Measurements from ENCODE around the gene TRPM5.

The TRPM5 gene

DNA sequence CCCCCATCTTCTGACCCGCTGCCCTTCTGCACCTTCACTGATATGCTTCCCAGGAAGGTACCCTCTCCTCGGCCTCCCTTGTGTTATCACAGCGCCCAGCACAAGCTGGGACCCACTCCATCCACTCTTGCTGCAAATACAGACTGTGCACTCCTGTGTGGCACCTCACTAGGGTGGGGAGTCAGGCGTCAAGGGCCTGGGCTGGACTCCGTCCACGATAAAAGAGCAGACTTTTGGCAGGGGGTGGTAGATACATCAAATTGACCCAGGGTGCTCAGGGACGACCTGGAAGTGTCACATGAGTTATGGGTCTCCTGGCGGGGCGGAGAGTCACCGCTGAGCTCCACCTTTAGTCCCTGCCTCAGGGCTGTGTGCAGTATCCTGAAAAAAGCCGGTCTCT, 908 bp downstream of the TRPM5 start:
- H3K36me3 ChIP-seq (ENCODE audit: low read length): no peaks in the 10 kb centered on the region
- no peak overlapping the region for H2AFZ ChIP-seq (ENCODE audit: low read depth, low read length, severe bottlenecking)
- no peaks in the 10 kb centered on the region for H3K9me2 ChIP-seq (replicated peaks; ENCODE audit: insufficient read depth, low read length)
- no peaks in the 10 kb centered on the region for H4K20me1 ChIP-seq (ENCODE audit: low read depth, low read length)
- H3K9ac ChIP-seq (ENCODE audit: low read length): no peak overlapping the region
- H3F3A ChIP-seq (ENCODE audit: insufficient read depth): 0 out of 2 replicates have a peak, but pooled peaks cover 3% of the 10 kb centered on the region
- no peaks in the 10 kb centered on the region for H3K9me3 ChIP-seq (ENCODE audit: insufficient read depth, low read length)
- no peak overlapping the region for H3K4me3 ChIP-seq (ENCODE audit: insufficient read depth, low read length, poor library complexity, severe bottlenecking)
- no peaks in the 10 kb centered on the region for H3K27me3 ChIP-seq (ENCODE audit: low read length)
- TF ChIP-seq EZH2phosphoT487 (conservative IDR thresholded peaks at IDR 0.05; ENCODE audit: low read length): no peak
- TF ChIP-seq CTCF (IDR thresholded peaks at IDR 0.05; ENCODE audit: insufficient read depth, low read length, poor library complexity, severe bottlenecking): no peak
- H3K4me2 ChIP-seq (ENCODE audit: low read depth, low read length, poor library complexity, severe bottlenecking): no peak overlapping the region
- H3K79me2 ChIP-seq (ENCODE audit: insufficient read depth, low read length): no peaks in the 10 kb centered on the region
- H3K27ac ChIP-seq (ENCODE audit: low read depth, low read length): no peak overlapping the region

DNA sequence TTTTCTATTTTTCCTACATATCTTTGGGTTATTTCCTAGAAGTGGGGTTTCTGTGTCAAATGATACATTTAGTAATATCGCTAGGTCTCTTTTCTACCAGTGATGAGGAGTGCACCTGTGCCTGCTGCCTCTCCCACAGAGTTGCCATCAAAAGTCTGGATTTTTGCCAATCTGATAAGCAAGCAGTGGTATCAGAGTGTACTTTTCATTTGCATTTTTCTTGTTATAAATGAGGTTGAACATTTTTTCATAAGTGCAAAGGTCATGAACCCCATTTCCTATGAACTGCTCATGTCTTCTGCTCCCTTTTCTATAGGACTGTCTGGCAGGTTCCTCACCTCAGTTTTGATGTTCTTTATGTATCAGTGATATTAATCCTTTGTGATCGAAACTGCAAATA, 1.7 kb downstream of the TRPM5 start:
- H3K9me2 ChIP-seq (replicated peaks; ENCODE audit: insufficient read depth, low read length): no peaks in the 10 kb centered on the region
- no peak for TF ChIP-seq CTCF (IDR thresholded peaks at IDR 0.05; ENCODE audit: insufficient read depth, low read length, poor library complexity, severe bottlenecking)
- no peak for TF ChIP-seq EZH2phosphoT487 (conservative IDR thresholded peaks at IDR 0.05; ENCODE audit: low read length)
- no peaks in the 10 kb centered on the region for H4K20me1 ChIP-seq (ENCODE audit: low read depth, low read length)
- H3K4me3 ChIP-seq (ENCODE audit: insufficient read depth, low read length, poor library complexity, severe bottlenecking): no peak overlapping the region
- H3K9me3 ChIP-seq (ENCODE audit: insufficient read depth, low read length): no peaks in the 10 kb centered on the region
- no peak overlapping the region for H3K27ac ChIP-seq (ENCODE audit: low read depth, low read length)
- H3K4me2 ChIP-seq (ENCODE audit: low read depth, low read length, poor library complexity, severe bottlenecking): no peak overlapping the region
- 0 out of 2 replicates have a peak, but pooled peaks cover 3% of the 10 kb centered on the region for H3F3A ChIP-seq (ENCODE audit: insufficient read depth)
- H3K36me3 ChIP-seq (ENCODE audit: low read length): no peaks in the 10 kb centered on the region
- no peaks in the 10 kb centered on the region for H3K27me3 ChIP-seq (ENCODE audit: low read length)
- H3K9ac ChIP-seq (ENCODE audit: low read length): no peak overlapping the region
- no peaks in the 10 kb centered on the region for H3K79me2 ChIP-seq (ENCODE audit: insufficient read depth, low read length)
- H2AFZ ChIP-seq (ENCODE audit: low read depth, low read length, severe bottlenecking): no peak overlapping the region

- H3K9me3 ChIP-seq (ENCODE audit: insufficient read depth, low read length): no peaks in the 10 kb centered on the region
- no peak overlapping the region for H3K27ac ChIP-seq (ENCODE audit: low read depth, low read length)
- no peaks in the 10 kb centered on the region for H3K79me2 ChIP-seq (ENCODE audit: insufficient read depth, low read length)
- TF ChIP-seq CTCF (IDR thresholded peaks at IDR 0.05; ENCODE audit: insufficient read depth, low read length, poor library complexity, severe bottlenecking) (no peak), EZH2phosphoT487 (conservative IDR thresholded peaks at IDR 0.05; ENCODE audit: low read length) (no peak)
- H3K9me2 ChIP-seq (replicated peaks; ENCODE audit: insufficient read depth, low read length): no peaks in the 10 kb centered on the region
- no peak overlapping the region for H3K4me3 ChIP-seq (ENCODE audit: insufficient read depth, low read length, poor library complexity, severe bottlenecking)
- H3F3A ChIP-seq (ENCODE audit: insufficient read depth): 0 out of 2 replicates have a peak, but pooled peaks cover 3% of the 10 kb centered on the region
- no peaks in the 10 kb centered on the region for H3K36me3 ChIP-seq (ENCODE audit: low read length)
- H3K9ac ChIP-seq (ENCODE audit: low read length): no peak overlapping the region
- no peaks in the 10 kb centered on the region for H3K27me3 ChIP-seq (ENCODE audit: low read length)
- no peak overlapping the region for H3K4me2 ChIP-seq (ENCODE audit: low read depth, low read length, poor library complexity, severe bottlenecking)
- no peaks in the 10 kb centered on the region for H4K20me1 ChIP-seq (ENCODE audit: low read depth, low read length)
- H2AFZ ChIP-seq (ENCODE audit: low read depth, low read length, severe bottlenecking): no peak overlapping the region
Observed at GRCh38 chr11:2441171-2441570, 3.1 kb downstream of the TRPM5 start.

All from SU-DHL-6 (cell line).